WTC11 (cell line): ENCODE measurements around the gene CCDC87. TPM values are rescaled to one million over a fixed set of nuclear protein-coding genes. Genes with fewer than 3 reads are reported as not detected.
A peak's percentile ranks its signal among the peaks of the same experiment; 100 is the strongest.

Experiments used
- ATAC-seq: fragments of 200-7000 bp; cut with Tn5 transposase; 2 replicates; pipeline ENCODE4 v1.10.0; 2021; ENCODE audit warnings: mild to moderate bottlenecking, moderate library complexity
- CTCF ChIA-PET: fragments of 300-600 bp; sonication (Branson Sonifier 250); formaldehyde crosslinking; loops from one replicate; lab custom pipeline; 2021; ENCODE audit warnings: antibody characterized with exemption; lab: Charles Lee
- POLR2A ChIA-PET: fragments of 350-600 bp; sonication (Branson Sonifier 250); formaldehyde crosslinking; loops from one replicate; lab custom pipeline; 2021; ENCODE audit warnings: antibody characterized with exemption; lab: Charles Lee
- DNase-seq: peaks from one replicate; pipeline ENCODE4 v3.0.0; 2021; ENCODE audit warnings: low spot score
- H3K27ac Mint-ChIP-seq: 2 replicates; pipeline ENCODE4 v1.8.0; 2021; ENCODE audit warnings: mixed read lengths
- H3K27me3 Mint-ChIP-seq: 2 replicates; pipeline ENCODE4 v1.8.0; 2021; ENCODE audit warnings: low read depth, mild to moderate bottlenecking, moderate library complexity, mixed read lengths
- H3K36me3 Mint-ChIP-seq: 2 replicates; pipeline ENCODE4 v1.8.0; 2021; ENCODE audit warnings: mixed read lengths
- H3K4me1 Mint-ChIP-seq: 2 replicates; pipeline ENCODE4 v1.8.0; 2022; ENCODE audit warnings: mixed read lengths
- H3K4me3 Mint-ChIP-seq: 2 replicates; pipeline ENCODE4 v1.8.0; 2021; ENCODE audit warnings: mild to moderate bottlenecking, moderate library complexity, mixed read lengths
- H3K9me3 Mint-ChIP-seq: 2 replicates; pipeline ENCODE4 v1.8.0; 2021; ENCODE audit warnings: mixed read lengths
- CDX4 ChIP-seq: fragments of 250-450 bp; sonication (Bioruptor Pico); IDR thresholded peaks from 2 replicates; pipeline ENCODE4 v1.9.0; 2021; ENCODE audit warnings: moderate library complexity, mild to moderate bottlenecking, inconsistent platforms, borderline replicate concordance
- E2F1 ChIP-seq: sonication (generic); formaldehyde crosslinking; IDR thresholded peaks from 2 replicates; pipeline ENCODE4 v1.8.0; 2022; ENCODE audit warnings: mild to moderate bottlenecking, missing genetic modification reagents
- ELF4 ChIP-seq: sonication (generic); formaldehyde crosslinking; IDR thresholded peaks from 2 replicates; pipeline ENCODE4 v1.8.1; 2022; ENCODE audit warnings: low read depth, mild to moderate bottlenecking, moderate library complexity, missing genetic modification reagents
- FOXK1 ChIP-seq: sonication (generic); formaldehyde crosslinking; IDR thresholded peaks from 2 replicates; pipeline ENCODE4 v1.8.0; 2022; ENCODE audit warnings: mild to moderate bottlenecking, moderate library complexity, missing genetic modification reagents
- FOXP1 ChIP-seq: sonication (generic); formaldehyde crosslinking; IDR thresholded peaks from 2 replicates; pipeline ENCODE4 v1.8.0; 2022; ENCODE audit warnings: missing genetic modification reagents, mild to moderate bottlenecking, moderate library complexity, borderline replicate concordance
- GTF2I ChIP-seq: fragments of 250-450 bp; sonication (Bioruptor Pico); conservative IDR thresholded peaks from 2 replicates; pipeline ENCODE4 v1.4.0; 2021; ENCODE audit warnings: mild to moderate bottlenecking
- HMGA2 ChIP-seq: fragments of 250-450 bp; sonication (Bioruptor Pico); IDR thresholded peaks from 2 replicates; pipeline ENCODE4 v1.4.0; 2021; ENCODE audit warnings: mild to moderate bottlenecking, moderate library complexity
- NFYB ChIP-seq: sonication (generic); formaldehyde crosslinking; conservative IDR thresholded peaks from 2 replicates; pipeline ENCODE4 v1.8.0; 2022; ENCODE audit warnings: low read depth, missing genetic modification reagents
- NR3C1 ChIP-seq: sonication (generic); formaldehyde crosslinking; conservative IDR thresholded peaks from 2 replicates; pipeline ENCODE4 v1.8.1; 2023; ENCODE audit warnings: low read depth, mild to moderate bottlenecking, missing genetic modification reagents
- PRRX2 ChIP-seq: fragments of 250-450 bp; sonication (Bioruptor Pico); IDR thresholded peaks from 2 replicates; pipeline ENCODE4 v1.8.0; 2021; ENCODE audit warnings: mild to moderate bottlenecking
- RELA ChIP-seq: sonication (generic); formaldehyde crosslinking; IDR thresholded peaks from 2 replicates; pipeline ENCODE4 v1.8.1; 2022; ENCODE audit warnings: missing genetic modification reagents, mild to moderate bottlenecking, borderline replicate concordance
- RORB ChIP-seq: fragments of 250-450 bp; sonication (Bioruptor Pico); IDR thresholded peaks from 2 replicates; pipeline ENCODE4 v1.9.0; 2021; ENCODE audit warnings: mild to moderate bottlenecking
- SMAD4 ChIP-seq: sonication (generic); formaldehyde crosslinking; IDR thresholded peaks from 2 replicates; pipeline ENCODE4 v1.8.0; 2022; ENCODE audit warnings: mild to moderate bottlenecking, missing genetic modification reagents
- USF2 ChIP-seq: sonication (generic); formaldehyde crosslinking; IDR thresholded peaks from 2 replicates; pipeline ENCODE4 v1.8.1; 2023; ENCODE audit warnings: mild to moderate bottlenecking, missing genetic modification reagents, moderate library complexity
- ZNF263 ChIP-seq: sonication (generic); formaldehyde crosslinking; IDR thresholded peaks from 2 replicates; pipeline ENCODE4 v1.8.1; 2022; ENCODE audit warnings: low read depth, mild to moderate bottlenecking, moderate library complexity, missing genetic modification reagents
- ZSCAN18 ChIP-seq: fragments of 250-450 bp; sonication (Bioruptor Pico); IDR thresholded peaks from 2 replicates; pipeline ENCODE4 v2.1.2; 2022; ENCODE audit warnings: mild to moderate bottlenecking, moderate library complexity
- total RNA-seq: library from RNA; stranded (reverse); gene quantifications from 3 replicates; pipeline ENCODE4 v1.2.3, GENCODE V29; 2021
- TF ChIP-seq, protein P1 (sequence below): fragments of 250-450 bp; sonication (Bioruptor Pico); IDR thresholded peaks from 2 replicates; pipeline ENCODE4 v1.9.0; 2021; ENCODE audit warnings: mild to moderate bottlenecking, borderline replicate concordance

CCDC87 gene
- total RNA-seq, 1 experiment from 2014 or later, result 0.85 TPM

GRCh38 chr11:66598993-66599392 is 6.1 kb upstream of the CCDC87 start:
- Mint-ChIP-seq H3K36me3 (peaks cover 6% of the 10 kb centered on the region; the same call in 1 of the 2 replicates), H3K9me3 (no peaks in the 10 kb centered on the region), H3K27ac (no peak overlapping the region), H3K4me3 (no peak overlapping the region), H3K4me1 (no peaks in the 10 kb centered on the region), H3K27me3 (no peaks in the 10 kb centered on the region)
- TF ChIP-seq PRRX2 (CRISPR knock-in tag) (no peak), E2F1 (CRISPR knock-in tag) (no peak), ZSCAN18 (CRISPR knock-in tag) (no peak), SMAD4 (CRISPR knock-in tag) (no peak), GTF2I (CRISPR knock-in tag) (no peak), FOXP1 (CRISPR knock-in tag) (no peak), USF2 (no peak)
- TF ChIP-seq, protein P1, sequence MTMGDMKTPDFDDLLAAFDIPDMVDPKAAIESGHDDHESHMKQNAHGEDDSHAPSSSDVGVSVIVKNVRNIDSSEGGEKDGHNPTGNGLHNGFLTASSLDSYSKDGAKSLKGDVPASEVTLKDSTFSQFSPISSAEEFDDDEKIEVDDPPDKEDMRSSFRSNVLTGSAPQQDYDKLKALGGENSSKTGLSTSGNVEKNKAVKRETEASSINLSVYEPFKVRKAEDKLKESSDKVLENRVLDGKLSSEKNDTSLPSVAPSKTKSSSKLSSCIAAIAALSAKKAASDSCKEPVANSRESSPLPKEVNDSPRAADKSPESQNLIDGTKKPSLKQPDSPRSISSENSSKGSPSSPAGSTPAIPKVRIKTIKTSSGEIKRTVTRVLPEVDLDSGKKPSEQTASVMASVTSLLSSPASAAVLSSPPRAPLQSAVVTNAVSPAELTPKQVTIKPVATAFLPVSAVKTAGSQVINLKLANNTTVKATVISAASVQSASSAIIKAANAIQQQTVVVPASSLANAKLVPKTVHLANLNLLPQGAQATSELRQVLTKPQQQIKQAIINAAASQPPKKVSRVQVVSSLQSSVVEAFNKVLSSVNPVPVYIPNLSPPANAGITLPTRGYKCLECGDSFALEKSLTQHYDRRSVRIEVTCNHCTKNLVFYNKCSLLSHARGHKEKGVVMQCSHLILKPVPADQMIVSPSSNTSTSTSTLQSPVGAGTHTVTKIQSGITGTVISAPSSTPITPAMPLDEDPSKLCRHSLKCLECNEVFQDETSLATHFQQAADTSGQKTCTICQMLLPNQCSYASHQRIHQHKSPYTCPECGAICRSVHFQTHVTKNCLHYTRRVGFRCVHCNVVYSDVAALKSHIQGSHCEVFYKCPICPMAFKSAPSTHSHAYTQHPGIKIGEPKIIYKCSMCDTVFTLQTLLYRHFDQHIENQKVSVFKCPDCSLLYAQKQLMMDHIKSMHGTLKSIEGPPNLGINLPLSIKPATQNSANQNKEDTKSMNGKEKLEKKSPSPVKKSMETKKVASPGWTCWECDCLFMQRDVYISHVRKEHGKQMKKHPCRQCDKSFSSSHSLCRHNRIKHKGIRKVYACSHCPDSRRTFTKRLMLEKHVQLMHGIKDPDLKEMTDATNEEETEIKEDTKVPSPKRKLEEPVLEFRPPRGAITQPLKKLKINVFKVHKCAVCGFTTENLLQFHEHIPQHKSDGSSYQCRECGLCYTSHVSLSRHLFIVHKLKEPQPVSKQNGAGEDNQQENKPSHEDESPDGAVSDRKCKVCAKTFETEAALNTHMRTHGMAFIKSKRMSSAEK (CRISPR knock-in tag), result no peak
- ATAC-seq, result no peak
- POLR2A ChIA-PET, result no interaction called here
- CTCF ChIA-PET, result no interaction called here
- DNase-seq, result no peak

GRCh38 chr11:66595245-66595904 is 2.5 kb upstream of the CCDC87 start:
- TF ChIP-seq HMGA2 (CRISPR knock-in tag) (no peak), ZNF263 (no peak), USF2 (no peak), RELA (CRISPR knock-in tag) (no peak), ELF4 (no peak)
- no peak overlapping the region for H3K27ac Mint-ChIP-seq

DNA sequence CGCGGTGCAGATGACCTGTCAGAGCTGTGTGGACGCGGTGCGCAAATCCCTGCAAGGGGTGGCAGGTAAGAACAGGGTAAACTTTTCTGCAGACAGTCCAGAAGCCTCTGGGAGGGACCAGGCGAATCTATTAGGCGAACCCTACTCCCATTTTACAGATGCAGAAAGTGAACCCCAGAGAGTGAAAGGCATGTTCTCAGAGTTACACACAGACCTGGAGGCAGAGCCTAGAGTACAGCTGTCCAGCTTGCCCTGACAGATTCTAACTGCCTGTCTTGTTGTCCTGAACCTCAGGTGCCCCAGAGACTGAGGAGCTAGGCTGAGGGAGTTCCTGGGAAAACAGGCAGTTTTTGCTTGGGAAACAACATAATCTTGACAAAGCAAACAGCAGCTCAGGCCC is 787 bp upstream of the CCDC87 start:
- Mint-ChIP-seq H3K4me1 (peaks cover 11% of the 10 kb centered on the region), H3K36me3 (peaks cover 15% of the 10 kb centered on the region), H3K27ac (no peak overlapping the region), H3K9me3 (peaks cover 23% of the 10 kb centered on the region), H3K27me3 (peaks cover 39% of the 10 kb centered on the region), H3K4me3 (peak overlapping the region; percentile 97)
- DNase-seq (no peak), ATAC-seq (no peak)
- CTCF ChIA-PET, result interaction anchor here (1.7 kb wide), 1 partner anchor 84 kb away, joined by 17 read pairs; the partner anchor contains the start of gene RBM4B
- POLR2A ChIA-PET, result interaction anchor here (0.5 kb wide), 1 partner anchor 127 kb away, joined by 3 read pairs; no protein-coding TSS in a partner anchor
- TF ChIP-seq NFYB (CRISPR knock-in tag) (no peak), SMAD4 (CRISPR knock-in tag) (no peak), RORB (CRISPR knock-in tag) (no peak), NR3C1 (CRISPR knock-in tag) (no peak), CDX4 (CRISPR knock-in tag) (no peak), FOXK1 (CRISPR knock-in tag) (no peak)
- TF ChIP-seq, protein P1 (CRISPR knock-in tag), result no peak

More at GRCh38 chr11:66595245-66595904, 2.5 kb upstream of the CCDC87 start:
- Mint-ChIP-seq H3K9me3 (peaks cover 18% of the 10 kb centered on the region), H3K4me3 (no peak overlapping the region), H3K4me1 (peaks cover 11% of the 10 kb centered on the region), H3K27me3 (peaks cover 34% of the 10 kb centered on the region), H3K36me3 (peaks cover 9% of the 10 kb centered on the region)
- ATAC-seq, result no peak
- no peak for DNase-seq
- CTCF ChIA-PET, result no interaction called here
- POLR2A ChIA-PET, result no interaction called here
